A673 (cell line): ENCODE data around the gene TAGLN2.

Experiments used
- EZH2 ChIP-seq: fragments of 200-600 bp; sonication (generic); IDR thresholded peaks from 2 replicates; pipeline ENCODE4 v1.6.1; 2017; ENCODE audit warnings: borderline replicate concordance, low read depth, mild to moderate bottlenecking, mixed read lengths, antibody characterized with exemption, low read length; ENCODE audit not compliant: poor library complexity, severe bottlenecking
- TF ChIP-seq, protein P1 (sequence below): fragments of 300-800, 200-600 bp; sonication (generic); conservative IDR thresholded peaks from 2 replicates; pipeline ENCODE4 v1.5.1; 2017; ENCODE audit warnings: low read depth, mild to moderate bottlenecking, antibody characterized with exemption, low read length, moderate library complexity, mixed read lengths

GRCh38 chr1:159890390-159890789 lies 34.9 kb downstream of the TAGLN2 start:
- TF ChIP-seq, protein P1, sequence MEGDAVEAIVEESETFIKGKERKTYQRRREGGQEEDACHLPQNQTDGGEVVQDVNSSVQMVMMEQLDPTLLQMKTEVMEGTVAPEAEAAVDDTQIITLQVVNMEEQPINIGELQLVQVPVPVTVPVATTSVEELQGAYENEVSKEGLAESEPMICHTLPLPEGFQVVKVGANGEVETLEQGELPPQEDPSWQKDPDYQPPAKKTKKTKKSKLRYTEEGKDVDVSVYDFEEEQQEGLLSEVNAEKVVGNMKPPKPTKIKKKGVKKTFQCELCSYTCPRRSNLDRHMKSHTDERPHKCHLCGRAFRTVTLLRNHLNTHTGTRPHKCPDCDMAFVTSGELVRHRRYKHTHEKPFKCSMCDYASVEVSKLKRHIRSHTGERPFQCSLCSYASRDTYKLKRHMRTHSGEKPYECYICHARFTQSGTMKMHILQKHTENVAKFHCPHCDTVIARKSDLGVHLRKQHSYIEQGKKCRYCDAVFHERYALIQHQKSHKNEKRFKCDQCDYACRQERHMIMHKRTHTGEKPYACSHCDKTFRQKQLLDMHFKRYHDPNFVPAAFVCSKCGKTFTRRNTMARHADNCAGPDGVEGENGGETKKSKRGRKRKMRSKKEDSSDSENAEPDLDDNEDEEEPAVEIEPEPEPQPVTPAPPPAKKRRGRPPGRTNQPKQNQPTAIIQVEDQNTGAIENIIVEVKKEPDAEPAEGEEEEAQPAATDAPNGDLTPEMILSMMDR, result no peak
- no peak for TF ChIP-seq EZH2
